Nucleus accumbens (tissue), 56 donors: ENCODE results near the gene BBS2.
A peak's percentile ranks its signal among the peaks of the same experiment; 100 is the strongest.

Source experiments
- DNase-seq, 56 donors: peaks; one replicate each; lab custom pipeline; 2025; lab: John Stamatoyannopoulos, UW

BBS2 gene

DNA sequence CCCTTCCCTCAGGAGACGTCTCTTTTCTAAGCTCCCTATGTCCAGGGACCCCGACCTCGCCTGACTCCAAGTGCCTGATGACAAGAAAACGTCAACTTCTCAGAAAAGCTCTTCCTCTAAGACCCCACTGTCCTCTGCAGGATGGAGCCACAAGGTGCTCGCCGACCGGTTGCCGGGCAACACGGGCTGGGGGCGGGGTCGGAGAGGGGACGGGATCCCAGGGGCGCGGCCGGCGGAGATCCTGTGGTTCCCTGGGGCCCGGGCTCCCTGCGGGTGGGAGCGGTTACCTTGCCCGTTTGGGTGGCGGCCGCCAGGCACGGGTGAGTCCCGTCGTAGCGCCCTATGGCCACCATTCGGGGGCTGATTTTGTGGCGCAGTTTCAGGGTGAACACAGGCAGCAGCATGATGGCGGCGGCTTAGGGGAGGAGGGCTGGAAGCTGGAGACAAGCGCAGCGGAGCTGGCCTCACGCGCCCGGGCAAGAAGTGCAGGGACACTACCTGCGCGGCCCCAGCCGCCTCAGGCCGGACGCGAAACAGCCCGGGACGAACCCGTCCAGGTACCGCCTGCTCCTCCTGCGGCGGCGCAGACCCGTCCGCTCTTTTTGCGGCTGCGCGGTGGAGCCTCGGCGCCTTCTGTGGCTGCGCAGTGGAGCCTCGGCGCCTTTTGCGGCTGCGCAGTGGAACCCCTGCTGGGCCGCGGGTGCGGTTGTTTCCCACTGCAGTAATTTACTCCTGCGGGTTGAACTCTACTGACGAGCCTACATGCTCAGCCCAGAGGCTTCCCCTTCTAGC, at the start of gene BBS2:
TSS of gene BBS2 (minus strand) at position 566 of the 792 bp plus-strand sequence. CDS start at position 404, 162 bp downstream.
- DNase-seq = peak in 55 of 56 donors; percentile 38 to 96 (median 88)

GRCh38 chr16:56564793-56565477, 45.1 kb upstream of the BBS2 start, which contains the start of gene MT4:
Gene MT4, plus strand, starts transcription at chr16:56565073. Its CDS starts 56 bp downstream, at chr16:56565129.
- DNase-seq = no peak

DNA sequence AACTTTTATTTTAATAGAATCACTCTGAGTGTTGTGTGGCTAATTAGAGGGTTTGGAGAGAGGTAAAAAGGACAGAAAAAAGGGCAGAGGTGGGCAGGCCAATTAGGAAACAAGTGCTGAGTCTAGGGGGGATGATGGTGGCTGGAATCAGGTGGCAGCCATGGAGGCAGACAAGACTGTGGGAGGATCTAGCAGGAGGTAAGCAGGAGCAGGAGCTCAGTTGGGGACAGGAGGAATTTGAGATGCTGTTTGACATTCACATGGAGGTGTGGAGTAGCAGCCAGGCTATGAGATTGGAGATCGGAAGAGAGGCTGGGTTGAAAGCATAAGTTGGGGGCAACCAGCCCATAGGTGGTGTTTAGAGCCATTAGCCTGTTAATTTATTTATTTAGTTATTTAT, 41.3 kb upstream of the BBS2 start:
- DNase-seq = no peak

DNA sequence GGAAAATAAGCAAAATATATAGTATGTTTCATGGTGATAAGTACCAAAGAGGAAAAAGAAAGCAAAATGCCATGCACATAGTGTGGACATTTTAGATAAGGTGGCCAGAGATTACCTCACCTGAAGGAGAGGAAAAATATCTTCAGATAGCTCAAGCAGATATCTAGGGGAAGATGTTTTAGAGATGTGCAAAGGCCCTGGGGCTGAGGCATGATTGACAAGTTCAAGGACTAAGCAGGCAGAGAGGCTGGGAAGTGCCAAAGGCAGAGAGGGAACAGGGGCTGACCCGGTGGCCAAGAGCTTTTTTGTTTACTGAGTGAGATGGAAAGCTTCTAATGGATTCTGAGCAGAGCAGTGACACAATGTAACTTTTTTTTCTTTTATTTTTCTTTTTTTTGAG, 40.6 kb upstream of the BBS2 start:
- no peak for DNase-seq

DNA sequence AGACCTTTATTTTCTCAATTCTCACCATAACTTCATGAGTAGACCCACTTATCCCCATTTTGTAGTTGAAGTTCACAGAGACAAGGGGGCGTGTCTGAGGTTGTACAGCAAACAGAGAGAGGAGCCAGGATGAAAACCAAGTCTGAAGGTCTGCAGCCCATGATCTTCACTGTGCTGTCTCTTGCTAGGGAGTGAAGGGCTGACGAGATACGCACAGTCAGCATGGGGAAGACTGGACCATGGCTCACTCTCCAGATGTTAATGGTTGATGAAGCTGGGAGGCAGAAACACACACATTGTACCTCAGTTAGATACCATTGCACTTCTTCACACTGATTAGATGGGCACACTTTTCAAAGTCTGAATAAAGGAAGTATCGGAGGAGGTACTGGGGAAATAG, 39.3 kb upstream of the BBS2 start:
- DNase-seq = no peak

- DNase-seq = peak in 51 of 56 donors; percentile 16 to 89 (median 56)
Observed at GRCh38 chr16:56558024-56558747, 38.4 kb upstream of the BBS2 start.

GRCh38 chr16:56554441-56554840, 34.6 kb upstream of the BBS2 start:
- DNase-seq = no peak

- DNase-seq = peak in 53 of 56 donors; percentile 13 to 90 (median 66)
Observed at GRCh38 chr16:56551796-56552738, 32.2 kb upstream of the BBS2 start.

- DNase-seq = peak in 1 of 56 donors; percentile 14
Observed at GRCh38 chr16:56549744-56550385, 30.0 kb upstream of the BBS2 start.

DNA sequence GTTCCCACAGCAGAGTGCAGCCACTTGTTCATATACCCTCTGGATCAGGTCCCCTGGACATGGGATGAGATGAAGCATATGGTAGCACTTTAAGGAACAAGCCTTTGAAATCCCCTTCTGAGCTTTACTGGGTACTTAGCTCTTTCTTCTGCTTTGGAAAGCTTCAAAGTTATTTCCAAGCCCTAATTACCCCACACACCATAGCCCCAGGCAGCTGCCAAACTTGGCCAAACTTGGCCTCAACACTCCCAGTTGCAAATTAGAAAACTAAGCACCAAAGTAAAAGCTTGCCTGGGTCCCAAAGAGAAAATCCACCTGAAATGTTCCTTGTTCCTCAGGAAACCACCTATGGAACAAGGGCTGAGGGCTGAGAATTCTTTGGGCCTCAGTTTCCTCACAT, 29.3 kb upstream of the BBS2 start:
- peak in 1 of 56 donors; percentile 9 for DNase-seq

DNA sequence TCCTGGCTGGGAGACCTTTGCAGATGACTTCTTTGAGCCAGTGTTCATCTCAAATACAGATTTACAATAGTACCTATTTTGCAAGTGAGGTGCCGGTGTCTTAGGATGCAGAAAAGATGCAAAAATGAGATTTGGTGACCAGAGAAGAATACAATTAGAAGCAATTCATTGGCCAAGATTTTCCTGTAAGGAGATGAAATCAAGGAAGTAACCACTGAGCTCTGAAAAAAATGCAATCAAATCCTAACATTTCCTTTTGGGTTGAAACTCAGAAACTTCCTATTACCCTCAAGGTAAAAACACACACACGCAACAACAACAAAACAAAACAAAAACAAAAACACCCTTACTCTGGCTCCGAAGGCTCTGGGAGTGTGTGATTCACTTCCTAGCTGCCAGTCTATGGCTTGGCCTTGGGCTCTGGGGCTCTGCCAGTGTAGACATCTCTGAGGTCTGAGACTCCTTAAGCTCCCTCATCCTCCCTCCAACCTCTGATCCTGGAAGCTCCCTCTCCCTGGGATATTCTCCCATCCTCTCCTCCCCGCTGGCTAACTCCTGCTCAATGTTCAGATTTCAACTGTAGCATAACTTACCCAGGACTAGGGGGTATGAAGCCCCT, 28.2 kb upstream of the BBS2 start:
- peak in 5 of 56 donors; percentile 9 to 46 (median 23) for DNase-seq

GRCh38 chr16:56547120-56547948, 27.5 kb upstream of the BBS2 start:
- DNase-seq = peak in 55 of 56 donors; percentile 22 to 93 (median 70)

GRCh38 chr16:56542039-56542438, 22.2 kb upstream of the BBS2 start:
- no peak for DNase-seq

- DNase-seq = no peak
Observed at GRCh38 chr16:56539656-56540055, 19.8 kb upstream of the BBS2 start.

- no peak for DNase-seq
Observed at GRCh38 chr16:56538331-56538730, 18.5 kb upstream of the BBS2 start.

GRCh38 chr16:56534847-56535383, 15.1 kb upstream of the BBS2 start:
- DNase-seq = no peak

GRCh38 chr16:56532714-56533113, 12.9 kb upstream of the BBS2 start:
- no peak for DNase-seq

GRCh38 chr16:56530872-56531271, 11.0 kb upstream of the BBS2 start:
- no peak for DNase-seq
